HFFc6 (cell line): Measurements from ENCODE around the gene ARHGAP27. TPM values are rescaled to one million over a fixed set of nuclear protein-coding genes. Genes with fewer than 3 reads are reported as not detected.
A peak's percentile ranks its signal among the peaks of the same experiment; 100 is the strongest.
"Not testable (repeated sequence)": the region's sequence is repeated elsewhere in the genome, so short reads cannot be mapped to it uniquely, and the experiment has no call there.

Source experiments
- DNase-seq: peaks from one replicate; pipeline ENCODE4 v3.0.0-alpha.2; 2018
- H3K27ac Mint-ChIP-seq: 2 replicates; pipeline ENCODE4 v1.8.0; 2020; ENCODE audit warnings: mild to moderate bottlenecking, mixed read lengths
- H3K27me3 Mint-ChIP-seq: 2 replicates; pipeline ENCODE4 v1.8.0; 2021; ENCODE audit warnings: mild to moderate bottlenecking, moderate library complexity, mixed read lengths; ENCODE audit not compliant: insufficient read depth
- H3K36me3 Mint-ChIP-seq: 2 replicates; pipeline ENCODE4 v1.8.0; 2021; ENCODE audit warnings: low read depth, mixed read lengths
- H3K4me1 Mint-ChIP-seq: 2 replicates; pipeline ENCODE4 v1.8.0; 2020; ENCODE audit warnings: low read depth, mixed read lengths
- H3K4me3 Mint-ChIP-seq: 2 replicates; pipeline ENCODE4 v1.8.0; 2020; ENCODE audit warnings: mild to moderate bottlenecking, moderate library complexity, mixed read lengths
- H3K9me3 Mint-ChIP-seq: 2 replicates; pipeline ENCODE4 v1.8.0; 2020; ENCODE audit warnings: mild to moderate bottlenecking, mixed read lengths
- CTCF ChIP-seq: fragments of 200-600 bp; sonication (generic); IDR thresholded peaks from 2 replicates; pipeline ENCODE4 v1.5.0; 2021; ENCODE audit warnings: antibody characterized with exemption, mild to moderate bottlenecking
- total RNA-seq, 6 experiments: library from RNA; stranded (reverse); fragmentation: NEBNext Ultra II Directional; extraction: Animal tissue kit (Norgen Biotek cat#: 25700); gene quantifications; 2 replicates in 1 of 6; 3 replicates in 5 of 6; pipeline ENCODE4 v1.2.3, GENCODE V29; 2021

ARHGAP27 gene
- total RNA-seq, 6 experiments from 2014 or later = 1.8 to 3.8 (median 2.7) TPM

- no peak for TF ChIP-seq CTCF
- Mint-ChIP-seq H3K4me1 (peaks cover 20% of the 10 kb centered on the region), H3K4me3 (no peak overlapping the region), H3K27ac (no peak overlapping the region), H3K9me3 (peaks cover 7% of the 10 kb centered on the region), H3K27me3 (peaks cover 10% of the 10 kb centered on the region), H3K36me3 (peaks cover 14% of the 10 kb centered on the region)
- DNase-seq = no peak
Measured at GRCh38 chr17:45351831-45352230, 80.8 kb downstream of the ARHGAP27 start.

GRCh38 chr17:45347444-45347843, 85.2 kb downstream of the ARHGAP27 start:
- H3K9me3 Mint-ChIP-seq = 0 out of 2 replicates have a peak, but pooled peaks cover 3% of the 10 kb centered on the region
- no peak for DNase-seq
- no peak overlapping the region for H3K4me3 Mint-ChIP-seq
- TF ChIP-seq CTCF = no peak
- no peak overlapping the region for H3K27ac Mint-ChIP-seq
- peaks cover 5% of the 10 kb centered on the region; the same call in 1 of the 2 replicates for H3K27me3 Mint-ChIP-seq
- H3K4me1 Mint-ChIP-seq = peaks cover 35% of the 10 kb centered on the region
- peaks cover 18% of the 10 kb centered on the region for H3K36me3 Mint-ChIP-seq

- Mint-ChIP-seq H3K4me1 (peaks cover 46% of the 10 kb centered on the region), H3K36me3 (peaks cover 10% of the 10 kb centered on the region), H3K9me3 (no peaks in the 10 kb centered on the region), H3K27ac (peak overlapping the region; percentile 76), H3K27me3 (peaks cover 5% of the 10 kb centered on the region; the same call in 1 of the 2 replicates), H3K4me3 (peak overlapping the region; percentile 10; the same call in 1 of the 2 replicates)
- no peak for DNase-seq
- no peak for TF ChIP-seq CTCF
Measured at GRCh38 chr17:45346216-45347015, 86.3 kb downstream of the ARHGAP27 start.

GRCh38 chr17:45345554-45346215, 87.0 kb downstream of the ARHGAP27 start:
- no peaks in the 10 kb centered on the region for H3K27me3 Mint-ChIP-seq
- peaks cover 53% of the 10 kb centered on the region for H3K4me1 Mint-ChIP-seq
- no peaks in the 10 kb centered on the region for H3K9me3 Mint-ChIP-seq
- peak overlapping the region; percentile 10; the same call in 1 of the 2 replicates for H3K4me3 Mint-ChIP-seq
- H3K36me3 Mint-ChIP-seq = peaks cover 5% of the 10 kb centered on the region; the same call in 1 of the 2 replicates
- DNase-seq = peak; percentile 80
- peak overlapping the region; percentile 76 for H3K27ac Mint-ChIP-seq
- no peak for TF ChIP-seq CTCF

GRCh38 chr17:45345246-45345553, 87.5 kb downstream of the ARHGAP27 start:
- peaks cover 56% of the 10 kb centered on the region for H3K4me1 Mint-ChIP-seq
- peaks cover 5% of the 10 kb centered on the region; the same call in 1 of the 2 replicates for H3K36me3 Mint-ChIP-seq
- H3K4me3 Mint-ChIP-seq = no peak overlapping the region
- TF ChIP-seq CTCF = no peak
- no peaks in the 10 kb centered on the region for H3K9me3 Mint-ChIP-seq
- peak overlapping the region; percentile 76 for H3K27ac Mint-ChIP-seq
- H3K27me3 Mint-ChIP-seq = no peaks in the 10 kb centered on the region
- DNase-seq = no peak

- H3K9me3 Mint-ChIP-seq, H3K36me3 Mint-ChIP-seq: not testable (repeated sequence)
Measured at GRCh38 chr17:45343967-45344664, 88.6 kb downstream of the ARHGAP27 start.

More at GRCh38 chr17:45343967-45344664, 88.6 kb downstream of the ARHGAP27 start:
- H3K27me3 Mint-ChIP-seq, H3K4me3 Mint-ChIP-seq, H3K27ac Mint-ChIP-seq, DNase-seq: not testable (repeated sequence)
- peaks cover 66% of the 10 kb centered on the region for H3K4me1 Mint-ChIP-seq
